C1 segment of cervical spinal cord (tissue), 14 donors: Measurements from ENCODE around the gene GPAM.

ENCODE experiments used
- DNase-seq, 14 donors: peaks; one replicate each; lab custom pipeline; 2025; lab: John Stamatoyannopoulos, UW

GPAM gene

DNA sequence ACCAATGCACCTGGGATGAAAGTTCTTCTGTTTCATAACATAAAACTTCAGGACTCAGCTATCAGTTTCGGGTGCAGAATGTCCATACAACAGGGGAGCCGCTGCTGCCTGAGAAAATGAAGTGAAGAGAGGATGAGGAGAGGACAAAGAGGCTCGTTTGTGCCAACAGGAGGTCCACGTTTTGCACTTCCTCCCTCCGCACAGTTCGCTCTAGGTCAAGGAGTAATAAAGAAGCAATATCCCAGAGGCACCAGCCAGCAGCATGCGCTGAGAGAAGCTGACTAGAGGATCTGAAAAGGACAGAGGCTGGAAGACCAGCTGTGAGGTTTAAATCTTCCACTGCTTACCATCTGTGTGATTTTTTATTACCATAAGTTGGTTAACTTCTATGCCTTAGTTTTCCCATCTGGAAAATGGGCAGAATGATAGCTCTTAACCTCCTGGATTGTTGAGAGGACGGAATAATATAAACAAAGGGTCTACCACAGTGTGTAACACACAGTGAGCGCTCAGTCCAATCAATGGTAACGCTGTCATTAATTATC, 709 bp downstream of the GPAM start:
- DNase-seq: no peak

DNA sequence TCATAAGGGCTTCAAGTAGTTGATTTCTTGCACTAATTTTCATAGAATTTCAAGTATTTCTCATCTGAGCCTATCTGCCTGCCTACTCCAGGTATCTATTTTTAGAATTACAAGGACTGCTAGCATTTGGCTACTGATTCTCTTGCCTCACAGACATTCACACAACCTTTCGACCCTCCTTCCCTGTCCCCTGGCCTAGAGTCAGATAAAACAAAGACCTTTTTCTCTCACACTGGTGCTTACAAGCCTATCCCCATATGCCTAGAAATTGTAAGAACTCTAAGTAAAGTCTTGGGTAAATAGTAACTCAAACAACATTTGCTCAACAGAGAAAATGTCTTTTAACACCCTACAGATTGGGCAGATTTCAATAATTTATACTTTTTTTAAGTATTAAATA, 6.3 kb downstream of the GPAM start:
- DNase-seq: no peak

DNA sequence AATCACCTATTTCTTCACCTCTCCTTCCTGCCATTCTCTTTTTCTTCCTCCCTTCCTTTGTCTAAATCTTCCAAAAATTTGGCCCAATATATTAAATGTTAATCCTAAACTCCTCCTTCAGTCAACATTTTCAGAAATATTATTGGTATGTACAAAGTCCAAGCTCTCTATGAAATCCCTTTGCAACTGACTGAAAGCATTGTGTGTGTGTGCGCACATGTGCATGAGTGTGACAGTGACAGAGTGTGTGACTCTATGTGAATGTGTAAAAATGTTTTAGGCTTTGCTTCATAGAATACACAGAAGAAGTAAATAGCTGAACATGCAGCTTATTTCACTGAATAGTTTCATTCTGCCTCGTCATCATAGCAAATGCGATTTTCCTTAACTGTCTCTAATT, 7.0 kb downstream of the GPAM start:
- DNase-seq: no peak

DNA sequence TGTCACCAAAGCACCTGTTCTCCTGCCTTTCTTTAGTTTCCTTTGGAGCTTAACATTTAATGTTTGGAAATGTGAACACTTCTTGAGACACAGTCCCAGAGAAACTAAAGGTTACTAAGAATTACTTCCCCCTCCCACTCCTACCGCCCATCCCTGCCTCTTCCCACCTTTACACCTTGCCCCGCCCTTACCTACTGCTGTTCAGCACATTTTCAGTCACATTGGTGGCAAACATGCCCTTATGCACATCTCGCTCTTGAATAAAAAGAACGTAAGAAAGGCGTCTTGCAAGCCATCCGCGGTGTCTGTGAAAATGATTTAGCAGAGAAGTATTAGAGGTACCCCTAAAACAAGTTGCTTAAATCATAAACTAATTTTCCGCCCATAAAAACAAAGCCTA, 8.2 kb downstream of the GPAM start:
- DNase-seq: no peak

DNA sequence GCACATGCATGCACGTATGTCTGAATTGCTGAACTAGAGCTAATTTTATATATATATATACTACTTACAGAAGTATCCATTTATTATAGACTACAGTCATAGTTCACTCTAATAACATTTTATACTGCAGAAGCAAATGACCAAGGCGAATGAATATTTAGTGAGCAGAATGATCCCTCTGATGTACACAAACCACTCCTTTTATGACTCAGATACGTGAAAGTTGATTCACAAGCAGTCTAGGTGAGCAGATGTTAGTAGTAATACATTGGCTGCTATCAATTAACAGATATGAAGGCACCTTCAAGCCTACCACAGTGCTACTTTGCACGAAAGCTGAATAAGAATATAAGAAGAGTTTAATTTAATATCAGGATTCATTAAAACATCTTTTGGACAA, 10.4 kb downstream of the GPAM start:
- DNase-seq: no peak

DNA sequence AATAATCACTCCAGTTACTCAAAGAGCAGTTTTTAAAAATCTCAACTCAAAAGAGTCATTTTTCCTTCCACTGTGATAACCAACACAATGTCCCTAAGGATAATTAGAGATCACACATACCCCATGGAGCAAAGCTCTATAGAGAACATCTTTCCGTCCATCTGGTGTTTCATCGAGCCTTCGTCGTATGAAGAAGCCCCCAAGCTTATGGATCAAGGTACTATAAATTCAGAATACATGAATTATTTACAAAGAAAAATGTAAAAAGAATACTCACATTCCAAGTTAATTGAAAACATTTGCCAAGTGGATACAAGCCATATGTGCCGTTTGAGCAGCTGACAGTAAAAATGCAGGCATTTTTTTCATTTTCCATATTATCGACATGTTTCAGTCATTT, 14.8 kb downstream of the GPAM start:
- no peak for DNase-seq

DNA sequence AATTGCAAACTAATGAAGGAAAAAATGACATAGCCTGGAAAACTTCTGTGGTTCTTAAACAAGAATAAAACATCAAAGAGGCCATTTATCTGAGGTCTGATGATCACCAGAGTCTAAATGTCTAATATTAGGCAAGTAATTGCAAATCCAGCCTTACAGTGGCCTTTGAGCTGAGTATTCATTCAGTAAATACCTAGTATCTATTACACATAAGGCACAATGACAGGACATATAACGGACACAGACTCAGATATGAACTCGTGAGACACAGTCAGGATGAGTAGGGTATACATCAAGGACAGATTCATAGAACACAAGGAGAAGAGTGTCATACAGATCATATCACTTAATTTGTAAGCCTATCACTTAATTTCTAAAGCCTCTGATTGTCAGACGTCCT, 16.8 kb downstream of the GPAM start:
- no peak for DNase-seq

DNA sequence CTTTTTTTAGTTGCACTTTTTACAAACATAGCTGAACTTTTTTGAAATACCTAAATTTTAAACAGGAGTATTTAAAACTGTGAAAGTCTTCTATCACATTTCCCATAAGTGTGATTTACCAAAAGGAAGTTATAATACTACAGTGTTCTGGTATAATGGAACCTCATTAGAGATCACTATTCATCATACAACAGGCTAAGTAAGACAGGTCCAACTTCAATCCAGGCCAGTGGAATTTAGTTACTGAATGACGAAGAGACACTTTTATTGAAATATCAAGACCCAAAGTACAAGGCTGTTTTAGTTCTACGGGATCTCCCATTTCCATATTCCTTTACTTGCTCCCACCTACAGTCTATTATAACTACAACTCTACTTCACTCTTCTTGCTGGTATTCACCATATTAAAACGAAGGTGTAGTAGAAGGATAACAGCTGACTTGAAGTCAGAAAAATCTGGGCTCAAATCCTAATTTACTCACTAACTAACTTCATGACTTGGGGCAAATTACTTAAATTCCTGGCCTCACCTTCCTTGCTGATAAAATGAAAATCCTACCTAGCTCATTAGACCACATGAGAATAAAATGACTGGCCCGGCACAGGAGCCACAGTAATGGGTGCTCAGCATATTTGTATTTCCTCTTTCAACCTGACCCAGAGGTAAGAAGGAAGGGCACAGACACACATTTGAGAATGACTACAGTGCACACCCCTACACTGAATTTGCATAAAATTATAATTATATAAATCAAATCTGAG, 21.6 kb downstream of the GPAM start:
- no peak for DNase-seq

DNA sequence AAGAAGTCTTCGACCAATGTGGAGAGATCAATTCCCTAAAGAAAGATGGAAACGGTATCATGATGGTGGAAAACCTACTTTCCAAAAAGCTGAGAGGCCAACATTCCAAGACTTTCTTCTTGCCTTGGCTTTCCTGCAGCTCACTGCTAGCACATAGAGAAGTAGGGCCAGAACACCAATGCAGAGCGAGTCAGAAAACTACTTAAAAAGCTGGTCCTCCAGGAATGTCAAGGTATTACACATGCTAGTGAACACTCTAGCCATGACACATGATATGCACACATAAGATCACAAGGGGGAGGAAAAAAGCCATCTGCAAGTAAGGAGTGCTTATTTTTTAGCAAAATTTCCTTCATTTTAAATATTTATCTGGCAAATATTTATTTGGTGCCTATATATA, 22.7 kb downstream of the GPAM start:
- DNase-seq: no peak

DNA sequence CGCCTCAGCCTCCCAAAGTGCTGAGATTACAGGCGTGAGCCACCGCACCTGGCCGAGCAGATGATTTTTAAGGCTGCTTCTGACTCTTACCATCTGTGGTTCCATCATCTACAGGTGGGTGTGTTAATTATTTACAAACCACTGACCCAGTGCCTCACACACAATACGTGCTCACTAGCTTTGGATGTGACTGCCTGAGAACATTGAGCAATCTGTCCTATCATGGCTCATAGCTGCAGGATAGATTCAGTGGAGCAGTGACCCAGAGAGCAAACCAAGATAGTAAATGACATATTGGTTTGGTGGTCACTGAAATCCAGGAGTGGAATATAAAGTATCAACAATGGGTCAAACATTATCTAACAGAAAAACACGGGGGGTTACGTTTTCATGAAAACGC, 24.1 kb downstream of the GPAM start:
- no peak for DNase-seq

DNA sequence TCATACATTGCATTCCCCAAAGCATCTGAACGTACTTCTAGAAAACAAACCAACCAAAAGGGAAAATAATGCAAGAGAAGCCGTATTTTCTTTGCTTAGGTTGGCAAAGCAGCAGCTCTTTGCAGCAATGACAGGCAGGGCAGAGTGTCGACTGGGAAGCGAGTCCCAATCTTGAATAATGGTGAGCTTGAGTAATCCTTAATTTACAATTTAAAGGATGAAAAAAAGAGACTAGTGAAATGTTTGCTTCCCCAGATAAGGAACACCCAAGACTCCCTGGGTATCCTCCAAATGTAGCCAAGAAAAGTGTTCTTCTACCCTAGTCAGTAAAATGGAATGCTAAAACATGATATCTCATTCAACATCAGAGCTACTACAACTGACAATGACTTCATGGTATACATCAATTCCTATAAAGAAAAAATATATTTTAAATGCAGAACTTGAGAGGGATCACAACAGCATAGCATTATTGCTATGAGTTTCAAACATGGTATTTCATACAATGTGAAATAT, 32.0 kb downstream of the GPAM start:
- DNase-seq: no peak

DNA sequence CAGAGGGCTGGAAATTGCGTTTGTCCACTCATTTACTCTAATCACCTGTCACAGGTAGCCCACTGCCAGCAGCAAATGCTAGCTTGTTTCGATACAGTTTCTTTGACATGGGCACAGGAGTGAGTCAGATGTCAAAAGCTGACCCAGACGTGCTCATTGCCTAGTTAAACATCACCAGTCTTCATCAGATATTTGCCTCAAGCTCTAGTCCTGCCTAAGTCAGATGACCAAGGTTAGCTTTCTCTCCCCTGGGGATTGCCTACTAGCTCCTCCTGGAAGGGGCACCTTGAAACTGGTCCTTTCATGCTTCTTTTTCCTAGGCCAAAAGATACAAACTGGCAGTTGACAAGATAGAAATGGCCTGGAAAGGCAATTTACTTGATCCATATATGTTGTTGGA, 35.2 kb downstream of the GPAM start:
- no peak for DNase-seq

DNA sequence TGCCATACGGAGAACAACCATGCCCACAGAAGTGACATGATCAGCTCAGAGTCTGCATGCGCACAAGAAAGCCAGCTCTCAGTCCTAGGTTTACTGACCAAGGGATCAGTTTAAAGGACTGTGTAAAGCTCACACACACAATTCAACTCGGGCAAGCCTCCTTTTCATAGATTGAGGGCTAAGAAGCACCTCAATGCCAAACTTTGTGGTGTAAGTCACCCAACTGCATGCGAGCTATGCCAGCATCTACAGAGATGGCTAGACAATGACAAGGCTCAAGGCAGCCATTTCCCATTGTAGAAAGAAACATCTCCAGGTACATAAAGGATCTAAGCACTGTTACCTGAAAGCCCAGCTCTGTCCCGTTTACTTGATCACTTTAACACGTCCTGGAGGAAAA, 36.8 kb downstream of the GPAM start:
- DNase-seq: no peak

DNA sequence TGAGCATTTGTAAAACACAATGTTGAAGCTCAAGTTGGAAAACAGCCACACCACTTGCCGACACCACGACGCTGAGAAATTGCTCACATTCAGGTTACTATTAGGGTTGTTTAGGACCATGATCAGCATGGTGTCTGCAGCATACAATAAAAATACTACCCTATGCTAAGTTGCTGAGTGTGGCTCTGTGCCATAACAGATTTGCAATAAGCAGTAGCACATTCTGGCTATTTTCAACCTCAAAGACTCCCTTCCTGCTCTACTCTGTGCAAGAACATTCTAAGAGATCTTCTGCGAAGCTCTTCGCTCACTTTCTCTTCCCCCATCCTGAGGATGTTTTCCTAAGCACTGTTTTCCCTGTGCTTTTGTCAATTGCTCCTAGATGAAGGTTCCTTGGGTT, 38.3 kb downstream of the GPAM start:
- DNase-seq: no peak

DNA sequence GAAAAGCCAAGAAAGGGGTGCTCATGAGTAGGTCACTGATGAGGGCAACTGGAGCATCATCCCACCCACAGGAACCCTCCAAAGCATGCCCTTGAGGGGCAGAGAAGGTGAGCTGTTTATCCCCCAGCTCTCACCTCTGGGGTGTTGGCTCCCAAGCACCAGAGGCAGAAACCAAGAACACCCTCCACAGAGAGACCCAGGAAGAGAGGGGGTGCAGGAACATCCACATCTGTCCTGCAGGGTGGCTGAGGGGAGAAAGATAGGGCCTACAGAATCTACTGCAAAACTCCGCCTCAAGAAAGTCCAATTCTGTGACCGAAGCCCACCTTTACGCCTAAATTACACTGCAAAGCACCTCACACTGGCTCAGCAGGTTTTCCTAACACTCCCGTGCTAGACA, 40.1 kb downstream of the GPAM start:
- DNase-seq: no peak

DNA sequence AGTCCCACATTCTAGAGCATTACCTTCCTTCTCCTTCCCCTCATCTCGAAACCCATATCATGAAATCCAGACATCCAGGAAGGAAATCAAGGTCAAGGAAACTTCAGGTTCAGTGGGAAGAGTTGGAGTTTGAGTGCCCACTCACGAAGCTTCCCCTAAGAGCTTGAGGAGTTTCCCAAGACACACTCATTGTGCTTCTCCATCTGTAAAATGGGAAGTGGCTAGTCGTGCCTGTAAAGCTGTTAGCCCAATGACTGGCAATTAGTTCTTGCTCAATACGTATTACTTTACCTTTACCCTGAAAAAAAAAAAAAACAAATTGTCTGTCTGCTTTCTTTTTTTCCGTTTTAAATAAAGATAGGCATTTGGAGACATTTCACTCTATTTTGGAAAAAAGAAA, 42.3 kb downstream of the GPAM start:
- DNase-seq: no peak

DNA sequence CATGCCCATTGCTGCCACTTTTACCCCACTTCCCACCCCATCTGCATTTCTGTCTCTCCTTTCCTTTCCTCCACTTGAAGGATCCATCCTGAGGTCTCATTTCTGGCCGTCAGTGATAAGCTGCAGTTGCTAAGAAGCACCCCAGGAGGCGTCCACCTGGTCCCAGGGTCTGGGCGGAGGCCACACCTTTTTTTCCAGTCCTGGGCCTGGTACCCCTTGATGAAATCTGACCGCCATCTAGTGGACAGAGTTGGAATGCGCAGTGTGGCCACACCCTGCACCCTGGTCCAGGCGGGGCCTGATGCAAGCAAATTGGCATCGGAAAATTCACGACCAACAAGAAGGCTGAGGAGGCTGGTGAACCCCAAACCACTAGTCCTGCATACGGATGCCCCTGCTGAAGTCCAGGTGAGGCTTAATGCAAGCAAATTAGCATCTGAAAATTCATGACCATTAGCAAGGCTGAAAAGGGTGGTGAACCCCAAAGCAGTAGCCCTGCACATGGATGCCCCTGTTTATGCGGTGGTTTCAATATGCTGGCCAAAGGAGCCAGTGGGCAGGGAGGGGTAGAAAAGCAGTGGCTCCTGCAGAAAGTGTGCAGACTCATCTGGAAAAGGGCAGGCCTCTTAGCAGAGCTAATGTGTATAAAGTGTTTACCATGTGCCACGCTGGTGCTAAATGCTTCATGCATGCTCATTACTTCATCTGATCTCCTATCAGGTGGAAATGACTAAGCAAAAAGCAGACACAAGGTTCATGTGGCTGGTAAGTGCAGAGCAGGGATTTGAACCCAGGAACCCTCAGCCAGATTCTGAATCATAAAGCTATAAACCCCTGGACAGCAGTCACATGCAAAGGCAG, 43.2 kb downstream of the GPAM start:
- peak in 5 of 14 donors; percentile 8 to 74 (median 11) for DNase-seq

DNA sequence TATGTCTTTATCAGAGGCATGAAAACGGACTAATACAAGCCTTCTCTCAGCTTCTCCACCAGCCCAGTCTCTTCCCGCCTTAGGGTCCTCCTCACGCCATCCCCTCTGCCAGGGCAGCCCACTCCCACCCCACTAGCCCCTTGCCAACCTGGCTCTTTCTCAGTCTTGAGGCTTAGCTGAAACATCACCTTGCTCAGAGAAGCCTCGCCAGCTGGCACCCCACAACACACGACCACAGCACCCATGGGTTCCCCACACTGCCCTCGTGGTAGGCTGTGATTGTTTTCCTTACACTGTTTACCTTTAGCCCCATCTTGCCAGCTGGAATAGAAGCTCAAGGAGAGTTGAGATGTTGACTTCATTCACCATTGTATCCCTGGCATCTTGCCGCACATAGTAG, 44.4 kb downstream of the GPAM start:
- no peak for DNase-seq

DNA sequence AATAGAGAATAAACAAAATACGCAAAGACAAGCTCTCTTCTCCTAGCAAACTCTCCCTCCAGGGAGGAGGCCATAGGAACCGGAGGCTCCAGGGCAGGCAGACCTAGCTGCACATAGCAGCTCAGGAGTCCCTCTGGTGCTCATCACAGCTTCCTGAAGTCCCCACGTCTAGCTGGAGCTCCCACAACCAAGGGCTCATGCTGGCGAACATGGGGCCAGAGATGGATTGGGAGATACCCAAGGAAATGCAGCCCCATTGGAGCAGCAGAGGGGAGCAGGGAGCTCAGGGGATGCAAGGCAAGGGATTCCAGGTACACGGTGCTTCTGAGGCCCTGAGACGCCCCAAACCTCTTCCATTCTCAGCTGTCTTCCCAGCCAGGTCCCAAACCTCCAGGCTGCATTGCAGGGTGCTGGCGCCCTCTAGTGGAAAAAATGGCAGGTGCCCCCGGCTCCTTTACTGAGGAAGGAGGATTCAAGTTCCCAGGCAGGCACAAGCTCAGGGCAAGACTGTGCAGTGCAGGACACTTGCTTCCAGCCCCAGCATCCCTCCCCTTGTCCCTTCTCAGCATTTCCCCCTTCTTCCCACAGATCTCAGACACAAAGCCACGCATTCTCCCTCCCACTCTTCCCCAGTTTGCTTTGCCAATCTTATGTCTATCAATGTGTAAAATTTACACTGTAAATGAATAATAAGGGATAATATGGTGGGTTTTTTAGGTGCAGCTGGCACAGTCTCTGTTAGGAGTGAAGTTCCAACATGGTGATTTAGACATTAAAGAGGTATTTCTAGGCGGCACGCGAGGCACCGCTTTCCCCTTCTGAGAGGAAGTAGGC, 46.2 kb downstream of the GPAM start:
- peak in 11 of 14 donors; percentile 5 to 77 (median 36) for DNase-seq

DNA sequence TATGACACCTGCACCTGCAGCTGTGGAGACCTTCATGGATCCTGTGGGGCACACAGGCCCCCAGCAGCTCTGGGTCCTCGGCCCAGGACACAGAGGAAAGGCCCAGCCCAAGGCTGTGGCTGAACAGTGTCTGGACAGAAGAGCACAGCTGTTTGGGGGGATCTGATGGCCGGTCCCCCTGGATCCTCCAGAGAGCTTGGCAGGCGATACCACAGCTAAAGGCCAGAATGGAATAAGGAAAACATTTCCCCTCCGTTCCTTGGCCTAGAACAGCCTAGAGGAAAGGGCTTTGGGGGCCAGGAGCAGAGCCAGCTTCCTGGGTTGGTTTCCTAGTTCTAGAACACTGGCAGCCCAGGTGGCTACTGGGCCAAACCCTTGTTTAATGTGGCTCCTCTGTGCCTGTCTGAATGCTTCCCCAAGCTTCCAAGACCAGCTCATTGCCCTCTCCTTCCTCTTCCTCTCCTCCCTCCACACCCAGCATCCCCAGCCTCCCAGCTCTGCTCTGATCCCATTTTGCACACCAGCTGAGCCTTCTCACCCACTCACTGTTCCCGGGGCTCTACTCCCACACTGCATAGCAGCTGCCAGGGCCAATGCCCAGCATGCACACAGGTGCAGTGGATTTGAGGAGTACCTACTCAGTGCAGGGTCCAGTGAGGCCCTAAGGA, 46.9 kb downstream of the GPAM start:
- DNase-seq: no peak

DNA sequence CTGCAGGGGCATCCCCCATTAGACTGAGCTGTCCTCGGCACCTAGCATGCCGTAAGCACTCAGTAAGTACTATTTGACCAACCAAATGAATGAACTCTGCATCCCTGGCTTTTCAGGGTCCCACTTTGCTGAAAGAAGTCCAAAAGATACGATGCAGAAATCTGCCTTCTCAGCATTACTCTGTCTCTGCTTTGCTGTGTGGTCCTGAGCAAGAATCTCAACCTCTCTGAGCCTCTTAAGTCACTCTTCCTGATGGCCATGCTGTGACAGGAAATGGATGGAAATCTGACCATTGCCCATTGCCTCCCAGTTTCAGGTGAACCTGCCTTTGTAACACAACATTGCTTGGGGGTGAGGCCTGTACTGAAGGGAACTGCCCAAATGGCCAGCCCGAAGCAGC, 48.0 kb downstream of the GPAM start:
- no peak for DNase-seq
